HL-60 (cell line): ENCODE data around the gene SLC35A5.

Experiments used
- GABPA ChIP-seq: IDR thresholded peaks from 2 replicates; pipeline ENCODE4 v1.6.1; 2012; ENCODE audit warnings: low read depth
- POLR2AphosphoS5 ChIP-seq: IDR thresholded peaks from 2 replicates; pipeline ENCODE4 v1.6.1; 2012; ENCODE audit warnings: low read depth
- SPI1 ChIP-seq: IDR thresholded peaks from 2 replicates; pipeline ENCODE4 v1.6.1; 2012; ENCODE audit warnings: low read depth, mild to moderate bottlenecking, borderline replicate concordance
- TF ChIP-seq, protein P1 (sequence below): IDR thresholded peaks from 2 replicates; pipeline ENCODE4 v1.6.1; 2012; ENCODE audit warnings: low read depth; ENCODE audit not compliant: insufficient replicate concordance
- TF ChIP-seq, protein P2 (sequence below): IDR thresholded peaks from one replicate; pipeline ENCODE4 v1.5.1; 2011; ENCODE audit warnings: low read length, control low read depth, inconsistent platforms; ENCODE audit not compliant: insufficient read depth

DNA sequence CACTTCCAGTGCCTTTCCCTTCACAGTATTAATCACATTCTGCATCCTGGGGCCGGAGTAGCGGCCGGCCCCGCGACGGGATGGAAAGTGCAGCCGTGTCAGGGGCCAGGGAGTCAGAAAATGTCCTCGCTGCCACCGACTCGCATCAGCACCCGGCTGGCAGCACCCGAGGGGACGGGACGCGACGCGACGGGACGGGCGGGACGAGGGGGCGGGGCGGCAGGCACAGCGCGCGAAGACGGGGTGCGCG, 436 bp upstream of the SLC35A5 start:
- TF ChIP-seq, protein P1, sequence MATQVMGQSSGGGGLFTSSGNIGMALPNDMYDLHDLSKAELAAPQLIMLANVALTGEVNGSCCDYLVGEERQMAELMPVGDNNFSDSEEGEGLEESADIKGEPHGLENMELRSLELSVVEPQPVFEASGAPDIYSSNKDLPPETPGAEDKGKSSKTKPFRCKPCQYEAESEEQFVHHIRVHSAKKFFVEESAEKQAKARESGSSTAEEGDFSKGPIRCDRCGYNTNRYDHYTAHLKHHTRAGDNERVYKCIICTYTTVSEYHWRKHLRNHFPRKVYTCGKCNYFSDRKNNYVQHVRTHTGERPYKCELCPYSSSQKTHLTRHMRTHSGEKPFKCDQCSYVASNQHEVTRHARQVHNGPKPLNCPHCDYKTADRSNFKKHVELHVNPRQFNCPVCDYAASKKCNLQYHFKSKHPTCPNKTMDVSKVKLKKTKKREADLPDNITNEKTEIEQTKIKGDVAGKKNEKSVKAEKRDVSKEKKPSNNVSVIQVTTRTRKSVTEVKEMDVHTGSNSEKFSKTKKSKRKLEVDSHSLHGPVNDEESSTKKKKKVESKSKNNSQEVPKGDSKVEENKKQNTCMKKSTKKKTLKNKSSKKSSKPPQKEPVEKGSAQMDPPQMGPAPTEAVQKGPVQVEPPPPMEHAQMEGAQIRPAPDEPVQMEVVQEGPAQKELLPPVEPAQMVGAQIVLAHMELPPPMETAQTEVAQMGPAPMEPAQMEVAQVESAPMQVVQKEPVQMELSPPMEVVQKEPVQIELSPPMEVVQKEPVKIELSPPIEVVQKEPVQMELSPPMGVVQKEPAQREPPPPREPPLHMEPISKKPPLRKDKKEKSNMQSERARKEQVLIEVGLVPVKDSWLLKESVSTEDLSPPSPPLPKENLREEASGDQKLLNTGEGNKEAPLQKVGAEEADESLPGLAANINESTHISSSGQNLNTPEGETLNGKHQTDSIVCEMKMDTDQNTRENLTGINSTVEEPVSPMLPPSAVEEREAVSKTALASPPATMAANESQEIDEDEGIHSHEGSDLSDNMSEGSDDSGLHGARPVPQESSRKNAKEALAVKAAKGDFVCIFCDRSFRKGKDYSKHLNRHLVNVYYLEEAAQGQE = no peak
- TF ChIP-seq, protein P2, sequence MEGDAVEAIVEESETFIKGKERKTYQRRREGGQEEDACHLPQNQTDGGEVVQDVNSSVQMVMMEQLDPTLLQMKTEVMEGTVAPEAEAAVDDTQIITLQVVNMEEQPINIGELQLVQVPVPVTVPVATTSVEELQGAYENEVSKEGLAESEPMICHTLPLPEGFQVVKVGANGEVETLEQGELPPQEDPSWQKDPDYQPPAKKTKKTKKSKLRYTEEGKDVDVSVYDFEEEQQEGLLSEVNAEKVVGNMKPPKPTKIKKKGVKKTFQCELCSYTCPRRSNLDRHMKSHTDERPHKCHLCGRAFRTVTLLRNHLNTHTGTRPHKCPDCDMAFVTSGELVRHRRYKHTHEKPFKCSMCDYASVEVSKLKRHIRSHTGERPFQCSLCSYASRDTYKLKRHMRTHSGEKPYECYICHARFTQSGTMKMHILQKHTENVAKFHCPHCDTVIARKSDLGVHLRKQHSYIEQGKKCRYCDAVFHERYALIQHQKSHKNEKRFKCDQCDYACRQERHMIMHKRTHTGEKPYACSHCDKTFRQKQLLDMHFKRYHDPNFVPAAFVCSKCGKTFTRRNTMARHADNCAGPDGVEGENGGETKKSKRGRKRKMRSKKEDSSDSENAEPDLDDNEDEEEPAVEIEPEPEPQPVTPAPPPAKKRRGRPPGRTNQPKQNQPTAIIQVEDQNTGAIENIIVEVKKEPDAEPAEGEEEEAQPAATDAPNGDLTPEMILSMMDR = no peak
- TF ChIP-seq POLR2AphosphoS5 (no peak), SPI1 (no peak), GABPA (no peak)
